Stimulated activated CD4-positive, alpha-beta T cell treated with anti-CD3 and anti-CD28 coated beads, Interleukin-15, amount 100 ng/mL, for 48 hours (primary cell): Measurements from ENCODE around the gene GXYLT1.
"Not testable (repeated sequence)": the region's sequence is repeated elsewhere in the genome, so short reads cannot be mapped to it uniquely, and the experiment has no call there.

ENCODE experiments used
- DNase-seq, 2 donors: peaks; one replicate each; pipeline ENCODE4 v3.0.0-alpha.2; 2020; ENCODE audit warnings: low read depth in 2 of 2

GXYLT1 gene, protein sequence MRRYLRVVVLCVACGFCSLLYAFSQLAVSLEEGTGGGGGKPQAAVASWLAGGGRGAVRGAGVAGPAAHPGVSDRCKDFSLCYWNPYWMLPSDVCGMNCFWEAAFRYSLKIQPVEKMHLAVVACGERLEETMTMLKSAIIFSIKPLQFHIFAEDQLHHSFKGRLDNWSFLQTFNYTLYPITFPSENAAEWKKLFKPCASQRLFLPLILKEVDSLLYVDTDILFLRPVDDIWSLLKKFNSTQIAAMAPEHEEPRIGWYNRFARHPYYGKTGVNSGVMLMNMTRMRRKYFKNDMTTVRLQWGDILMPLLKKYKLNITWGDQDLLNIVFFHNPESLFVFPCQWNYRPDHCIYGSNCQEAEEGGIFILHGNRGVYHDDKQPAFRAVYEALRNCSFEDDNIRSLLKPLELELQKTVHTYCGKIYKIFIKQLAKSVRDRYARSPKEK

DNA sequence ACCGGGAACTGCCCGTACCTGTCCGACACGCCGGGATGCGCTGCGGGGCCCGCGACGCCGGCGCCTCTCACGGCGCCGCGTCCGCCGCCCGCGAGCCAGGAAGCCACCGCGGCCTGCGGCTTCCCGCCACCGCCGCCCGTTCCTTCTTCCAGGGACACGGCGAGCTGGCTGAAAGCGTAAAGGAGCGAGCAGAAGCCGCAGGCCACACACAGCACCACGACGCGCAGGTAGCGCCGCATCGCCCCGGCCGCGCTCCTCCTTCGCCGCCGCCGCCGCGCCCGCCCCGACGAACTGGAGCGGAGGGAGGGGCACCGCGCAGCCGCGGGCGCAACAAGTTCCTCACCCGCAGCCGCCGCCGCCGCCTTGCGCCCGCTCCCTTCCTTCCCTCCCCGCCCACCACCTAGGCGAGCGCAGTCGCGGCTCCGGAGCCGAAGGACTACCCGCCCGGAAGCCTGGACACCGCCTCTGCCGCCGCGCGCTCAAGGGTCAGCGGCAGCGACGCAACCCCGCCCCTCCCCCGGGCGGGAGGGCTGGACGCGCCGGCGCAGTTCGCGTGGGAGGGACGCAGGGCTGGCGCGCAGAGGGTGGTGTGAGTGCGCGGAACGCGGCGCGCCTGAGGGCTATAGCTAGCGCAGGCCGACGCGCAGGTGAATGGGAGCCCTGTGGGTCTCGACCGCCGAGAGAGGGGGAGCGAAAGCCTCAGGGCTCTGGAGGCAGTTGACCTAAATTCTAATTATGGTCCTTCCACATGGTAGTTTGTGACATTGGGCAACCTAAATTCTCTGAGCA lies at the start of gene GXYLT1:
TSS of gene GXYLT1 (minus strand) at position 467 of the 789 bp plus-strand sequence. CDS start at position 239, 228 bp downstream.
- DNase-seq: peak; percentile 58 to 76

DNA sequence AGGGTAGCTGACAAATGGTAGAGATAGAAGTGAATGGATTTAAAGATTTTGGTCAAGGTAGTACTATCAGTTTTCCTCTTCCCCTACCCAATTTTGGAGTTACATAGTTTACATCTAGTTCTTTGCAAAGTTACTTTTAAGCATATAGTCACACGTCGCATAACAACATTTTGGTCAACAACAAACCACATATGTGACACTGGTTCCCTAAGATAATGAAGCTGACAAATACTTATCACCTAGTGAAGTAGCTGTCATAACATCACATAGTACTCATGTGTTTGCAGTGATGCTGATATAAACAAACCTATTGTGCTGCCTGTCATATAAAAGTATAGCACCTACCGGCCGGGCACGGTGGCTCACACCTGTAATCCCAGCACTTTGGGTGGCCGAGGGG lies 48.0 kb upstream of the GXYLT1 start:
- DNase-seq: no peak

DNA sequence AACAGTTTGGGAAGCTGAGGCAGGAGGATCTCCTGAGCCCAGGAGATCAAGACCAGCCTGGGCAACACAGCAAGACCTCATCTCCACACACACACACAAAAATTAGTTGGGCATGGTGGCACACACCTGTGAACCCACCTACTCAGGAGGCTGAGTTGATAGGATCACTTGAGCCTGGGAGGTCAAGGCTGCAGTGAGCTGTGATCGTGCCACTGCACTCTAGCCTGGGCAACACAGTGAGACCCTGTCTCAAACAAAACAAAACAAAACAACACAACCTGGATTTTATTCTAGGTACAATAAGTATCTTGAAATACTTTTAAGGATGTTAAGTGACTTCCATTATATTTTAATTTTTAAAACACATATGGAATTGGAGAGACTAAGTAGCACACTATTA lies 47.6 kb upstream of the GXYLT1 start:
- DNase-seq: no peak

DNA sequence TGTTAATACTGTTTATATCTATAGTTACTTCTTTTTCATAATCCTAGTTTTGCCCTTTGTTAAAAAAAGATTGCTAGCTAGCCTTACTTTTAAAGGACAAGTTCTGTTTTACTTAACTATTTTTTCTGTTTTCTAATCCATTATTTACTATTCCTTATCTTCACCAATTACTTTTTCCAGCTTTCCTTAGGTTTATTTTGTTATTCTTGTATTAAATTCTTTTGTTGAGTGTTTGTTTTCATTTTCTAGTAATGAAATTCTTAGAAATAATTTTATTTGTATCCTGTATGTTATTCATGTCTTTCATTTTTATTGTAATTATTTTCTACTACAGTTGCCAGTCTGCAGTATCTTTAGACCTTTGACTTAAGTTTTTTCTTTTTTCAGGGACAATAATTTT lies 45.7 kb upstream of the GXYLT1 start:
- DNase-seq: no peak

DNA sequence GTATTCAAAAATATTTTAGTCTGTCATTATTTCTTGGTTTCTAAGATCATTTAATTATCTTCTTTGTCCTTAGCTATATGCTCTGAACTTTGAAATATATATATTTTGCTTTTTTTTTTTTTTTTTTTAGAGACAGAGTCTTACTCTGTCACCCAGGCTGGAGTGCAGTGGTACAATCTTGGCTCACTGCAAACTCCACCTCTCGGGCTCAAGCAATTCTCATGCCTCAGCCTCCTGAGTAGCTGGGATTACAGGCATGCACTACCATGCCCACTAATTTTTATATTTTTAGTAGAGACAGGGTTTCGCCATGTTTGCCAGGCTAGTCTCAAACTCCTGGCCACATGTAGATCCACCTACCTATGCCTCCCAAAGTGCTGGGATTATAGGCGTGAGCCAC lies 43.6 kb upstream of the GXYLT1 start:
- DNase-seq: not testable (repeated sequence)

DNA sequence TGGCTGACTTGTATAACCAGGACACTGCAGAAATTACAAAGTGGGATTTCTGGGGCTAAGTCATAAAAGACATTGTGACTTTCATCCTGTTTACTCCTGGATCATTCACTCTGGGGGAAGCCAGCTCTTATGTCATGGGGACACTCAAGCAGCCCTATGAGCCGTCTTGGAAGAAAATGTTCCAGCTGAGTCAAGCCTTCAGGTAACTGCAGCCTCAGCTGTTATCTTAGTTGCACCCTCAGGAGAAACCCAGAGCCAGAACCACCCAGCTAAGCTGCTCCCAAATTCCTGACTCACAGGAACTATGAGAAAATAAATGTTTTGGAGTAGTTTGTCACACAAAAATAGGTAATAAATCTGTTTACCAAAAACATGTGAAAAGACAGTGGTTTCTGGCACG lies 43.1 kb upstream of the GXYLT1 start:
- DNase-seq: no peak

DNA sequence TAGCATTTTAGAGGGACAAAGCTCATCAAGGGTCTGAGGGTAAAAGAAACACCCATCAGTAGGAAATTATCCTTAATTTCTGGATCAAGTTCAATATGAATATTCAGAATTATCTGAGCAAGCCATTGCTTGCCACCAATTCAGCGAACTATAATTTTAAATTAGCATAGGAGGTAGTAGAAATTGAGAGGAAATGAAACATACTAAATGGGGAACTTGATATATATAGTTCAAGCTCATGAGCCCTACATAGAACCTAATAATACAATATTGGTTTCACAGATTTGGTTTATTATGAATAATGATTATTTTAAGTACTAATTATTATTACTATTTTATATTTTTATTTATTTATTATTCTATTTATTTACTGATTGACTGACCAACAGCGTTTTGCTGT lies 42.1 kb upstream of the GXYLT1 start:
- no peak for DNase-seq

DNA sequence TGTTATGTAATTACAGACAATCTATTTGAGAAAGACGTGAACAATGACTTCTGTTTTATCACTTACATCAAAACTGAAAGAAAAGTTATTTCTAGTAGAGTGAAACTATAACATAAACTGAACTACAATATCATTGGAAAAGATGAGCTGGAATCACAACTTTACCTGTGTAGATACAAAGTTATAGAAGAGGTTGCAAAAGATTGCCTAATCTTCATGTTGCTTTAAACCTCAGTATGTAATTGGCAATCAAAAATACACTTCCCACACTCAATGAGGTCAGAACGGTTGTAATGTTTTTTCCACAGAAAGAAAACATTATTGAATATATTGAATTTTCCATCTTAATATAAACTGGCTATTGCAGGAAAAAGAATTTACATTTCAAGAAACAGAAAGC lies 37.7 kb upstream of the GXYLT1 start:
- DNase-seq: no peak

DNA sequence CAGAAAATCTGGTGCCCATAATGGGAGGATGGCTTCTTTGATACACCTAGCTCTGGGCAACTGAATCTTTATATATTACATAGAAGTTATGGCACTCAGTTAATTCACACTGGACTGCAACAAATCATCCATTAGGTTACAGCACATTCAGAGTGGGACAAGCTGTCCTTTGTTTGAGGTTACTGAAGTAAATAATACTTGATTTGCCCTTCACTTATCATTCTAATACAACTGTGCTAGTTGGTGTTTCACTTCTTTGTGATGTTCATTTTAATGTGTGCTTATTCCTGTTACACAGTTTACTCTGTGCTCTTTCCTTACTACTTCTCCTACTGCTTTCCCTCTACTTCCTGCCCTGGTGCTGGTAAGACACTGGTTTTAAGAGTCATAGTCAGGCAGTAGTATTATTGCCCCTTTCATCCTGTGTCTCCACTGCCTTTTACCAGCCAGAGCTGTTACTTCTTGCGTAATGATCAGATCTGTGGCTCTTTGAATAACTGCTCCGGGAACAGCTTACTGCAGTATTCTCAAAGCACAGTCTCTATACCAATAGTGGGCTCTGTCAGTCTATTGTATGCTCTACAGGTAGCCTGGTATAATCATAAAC lies 36.4 kb upstream of the GXYLT1 start:
- no peak for DNase-seq

DNA sequence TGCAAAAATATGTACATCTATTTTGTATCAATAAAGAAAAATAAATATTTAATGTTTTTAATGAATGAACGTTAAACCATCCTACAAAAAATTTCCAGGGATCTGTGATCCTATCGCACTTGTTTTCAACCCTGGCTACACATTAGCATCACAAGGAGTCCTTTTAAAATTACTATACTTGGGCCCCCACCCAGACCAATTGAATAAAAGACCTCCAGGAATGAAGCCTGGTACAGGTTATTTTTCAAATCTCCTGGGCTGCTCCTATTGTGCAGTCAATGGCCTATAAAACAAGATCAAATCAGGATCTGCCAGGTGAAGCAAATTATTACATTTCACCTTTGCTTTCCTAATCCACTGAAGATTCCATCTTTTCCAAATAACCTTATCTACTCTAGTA lies 33.4 kb upstream of the GXYLT1 start:
- no peak for DNase-seq

DNA sequence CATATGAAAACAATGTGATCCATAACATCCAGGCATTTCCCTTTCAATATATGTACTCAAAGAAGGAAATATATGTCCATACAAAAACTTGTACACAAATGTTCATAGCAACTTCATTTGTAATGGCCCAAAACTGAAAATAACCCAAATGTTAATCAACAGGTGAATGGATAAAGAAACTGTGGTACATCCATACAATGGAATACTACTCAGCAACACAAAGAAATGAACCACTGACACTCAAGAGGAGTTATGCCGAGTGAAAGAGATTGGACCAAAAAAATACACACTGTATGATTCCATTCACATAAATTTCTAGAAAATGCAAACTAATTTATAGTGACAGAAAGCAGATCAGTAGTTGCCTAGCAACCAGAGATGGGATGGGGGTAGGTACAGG lies 30.3 kb upstream of the GXYLT1 start:
- DNase-seq: no peak

DNA sequence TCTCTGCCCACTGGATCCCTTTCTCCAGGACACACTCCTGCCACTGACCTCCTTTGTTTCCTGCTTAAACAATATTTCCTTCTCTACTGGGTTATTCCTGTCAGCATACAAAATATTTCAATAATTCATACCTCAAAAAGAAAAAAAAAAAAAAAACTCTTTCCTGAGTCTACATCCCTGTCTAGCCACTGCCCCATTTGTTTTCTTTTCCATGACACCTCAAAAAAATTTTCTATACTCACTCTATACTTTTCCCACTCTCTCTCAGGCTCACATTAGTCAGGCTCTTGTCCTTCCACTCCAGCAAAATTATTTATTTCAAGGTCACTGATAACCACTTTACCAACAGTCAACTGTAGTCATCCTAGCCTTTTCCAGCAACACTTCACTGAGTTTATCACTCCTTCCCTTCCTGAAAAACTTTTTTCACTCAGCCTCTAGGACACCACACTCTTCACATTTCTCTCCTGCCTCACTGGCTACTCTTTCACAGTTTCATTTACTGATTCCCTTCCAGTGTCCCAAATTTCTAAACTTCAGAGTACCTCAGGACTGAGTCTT lies 29.4 kb upstream of the GXYLT1 start:
- DNase-seq: no peak

DNA sequence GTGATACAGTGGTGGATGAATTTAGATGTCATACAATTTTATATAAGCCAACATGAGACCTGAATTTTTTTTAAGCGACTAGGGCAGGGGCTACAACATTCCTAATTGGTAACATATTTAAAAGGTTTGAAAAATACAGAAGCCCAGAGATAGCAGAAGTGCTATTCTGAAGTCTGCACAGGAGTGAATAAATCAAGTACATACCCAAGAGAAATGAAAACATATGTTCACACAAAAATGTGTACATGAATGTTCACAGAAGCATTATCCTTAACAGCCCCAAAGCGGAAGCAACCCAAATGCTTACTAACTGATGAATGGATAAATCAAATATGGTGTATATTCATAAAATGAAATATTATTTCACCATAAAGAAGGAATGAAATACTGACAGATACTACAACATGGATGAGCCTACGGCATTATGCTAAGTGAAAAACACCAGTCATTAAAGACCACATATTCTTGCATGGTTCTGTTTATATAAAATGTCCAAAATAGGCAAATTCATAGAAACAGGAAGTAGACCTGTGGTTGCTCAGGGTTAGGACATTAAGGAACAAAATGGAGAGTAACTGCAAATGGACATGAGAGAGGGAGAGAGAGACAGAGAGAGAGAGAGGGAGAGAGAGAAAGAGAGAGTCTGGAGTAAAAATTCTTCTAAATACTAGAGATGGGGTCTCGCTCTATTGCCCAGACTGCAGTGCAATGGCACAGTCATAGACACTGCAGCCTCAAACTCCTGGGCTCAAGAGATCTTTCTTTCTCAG lies 28.0 kb upstream of the GXYLT1 start:
- no peak for DNase-seq

DNA sequence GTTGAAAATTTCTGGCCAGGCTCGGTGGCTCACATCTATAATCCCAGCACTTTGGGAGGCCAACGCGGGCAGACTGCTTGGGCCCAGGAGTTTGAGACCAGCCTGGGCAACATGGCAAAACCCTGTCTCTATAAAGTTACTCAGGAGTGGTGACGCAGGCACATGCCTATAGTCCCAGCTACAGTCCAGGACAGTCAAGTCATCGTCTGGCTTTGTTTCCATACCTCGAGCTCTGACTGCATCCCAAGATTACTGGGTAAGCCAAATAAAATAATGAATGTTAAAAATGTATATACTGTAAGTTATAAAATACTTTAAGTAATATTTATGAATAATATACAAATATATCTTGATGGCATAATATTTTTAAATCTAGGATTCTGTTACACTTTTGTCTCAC lies 23.0 kb upstream of the GXYLT1 start:
- DNase-seq: no peak

DNA sequence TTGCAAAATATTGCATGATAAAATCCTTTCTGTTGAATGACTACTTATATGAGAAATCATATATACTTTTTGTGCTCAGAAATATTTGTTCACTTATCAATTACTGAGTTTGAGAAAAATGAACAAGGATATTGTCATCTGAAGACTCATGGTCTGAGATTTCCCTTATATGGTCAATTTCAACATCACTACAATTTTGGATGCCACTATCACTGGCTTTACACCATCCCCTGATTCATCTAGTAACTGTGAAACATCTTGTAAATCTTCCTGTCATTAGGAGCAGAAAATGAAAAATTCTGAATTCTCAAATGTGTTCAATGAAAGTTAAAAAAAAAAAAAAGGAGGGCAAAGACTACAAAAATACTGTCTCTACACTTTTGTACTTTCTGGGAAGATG lies 21.8 kb upstream of the GXYLT1 start:
- DNase-seq: no peak

DNA sequence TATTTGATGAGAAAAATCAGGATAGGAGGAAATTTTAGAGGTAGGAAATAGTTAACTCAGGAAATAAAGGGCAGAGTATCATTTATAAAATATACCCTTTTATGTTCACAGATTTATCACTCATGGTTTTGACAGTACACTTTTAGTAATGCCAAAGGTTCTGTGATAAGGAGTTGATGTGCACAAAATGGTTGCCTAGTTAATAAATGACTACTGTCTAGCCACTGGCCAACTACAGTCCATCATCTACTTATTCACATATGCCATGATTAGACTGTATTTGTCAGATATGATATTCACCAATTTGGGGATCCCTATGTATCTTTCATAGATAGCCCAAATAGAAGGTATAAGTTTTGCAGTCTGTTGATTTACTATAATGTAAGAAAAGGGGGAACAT lies 19.2 kb upstream of the GXYLT1 start:
- DNase-seq: no peak

DNA sequence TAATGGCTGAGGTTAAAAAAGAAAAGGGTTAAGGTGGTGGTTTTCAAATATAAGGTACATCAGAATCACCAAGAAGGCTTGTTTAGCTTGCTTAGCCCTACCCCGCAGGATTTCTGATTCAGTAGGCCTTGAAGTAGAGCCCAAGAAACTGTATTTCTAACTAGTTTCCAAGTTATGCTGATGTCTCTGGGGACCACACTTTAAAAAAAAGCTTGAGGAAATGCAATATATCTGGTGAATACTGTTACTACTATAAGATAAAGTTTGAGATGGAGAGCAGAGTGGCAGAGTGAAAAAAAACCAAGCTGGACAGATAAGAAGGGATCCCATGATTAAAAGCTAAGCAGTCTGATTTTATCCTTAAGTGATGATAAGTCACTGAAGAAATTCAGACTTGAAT lies 18.3 kb upstream of the GXYLT1 start:
- no peak for DNase-seq

DNA sequence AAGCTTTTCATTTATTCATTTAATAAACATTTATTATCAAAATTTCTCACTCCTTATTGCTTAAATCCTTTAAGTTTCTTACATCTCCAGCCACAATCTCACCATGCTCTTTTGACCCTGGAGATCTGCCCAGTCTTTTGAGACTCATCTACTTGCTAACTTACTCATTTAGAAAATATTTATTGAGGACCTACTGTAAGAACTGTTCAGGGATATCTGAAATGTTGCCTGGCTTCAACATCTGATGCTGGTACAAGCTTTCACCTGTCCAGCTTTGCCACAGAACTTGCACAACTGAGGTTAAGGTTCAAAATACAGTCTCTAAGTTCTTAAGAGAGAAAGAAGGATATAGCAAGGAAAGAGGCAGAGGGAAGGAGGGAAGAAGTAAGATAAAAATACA lies 17.5 kb upstream of the GXYLT1 start:
- DNase-seq: no peak

DNA sequence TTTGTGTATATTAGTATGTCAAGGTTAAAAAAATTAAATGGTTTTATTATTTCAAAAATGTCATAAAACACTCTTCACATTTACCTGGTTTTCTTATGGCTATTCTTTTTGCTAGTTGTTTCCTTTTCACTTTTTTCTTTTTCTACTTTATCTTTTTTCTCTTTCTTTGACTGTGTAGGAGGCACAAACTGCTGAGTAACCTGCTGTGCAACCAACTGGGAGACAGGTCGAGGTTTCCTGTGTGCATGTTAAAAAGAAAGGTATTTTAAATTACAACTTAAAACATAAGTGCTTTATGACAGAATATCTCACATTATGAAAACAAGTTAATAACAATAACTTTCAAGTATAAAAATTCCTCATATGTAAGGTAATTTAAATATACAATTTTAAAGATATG lies 16.9 kb upstream of the GXYLT1 start:
- no peak for DNase-seq

DNA sequence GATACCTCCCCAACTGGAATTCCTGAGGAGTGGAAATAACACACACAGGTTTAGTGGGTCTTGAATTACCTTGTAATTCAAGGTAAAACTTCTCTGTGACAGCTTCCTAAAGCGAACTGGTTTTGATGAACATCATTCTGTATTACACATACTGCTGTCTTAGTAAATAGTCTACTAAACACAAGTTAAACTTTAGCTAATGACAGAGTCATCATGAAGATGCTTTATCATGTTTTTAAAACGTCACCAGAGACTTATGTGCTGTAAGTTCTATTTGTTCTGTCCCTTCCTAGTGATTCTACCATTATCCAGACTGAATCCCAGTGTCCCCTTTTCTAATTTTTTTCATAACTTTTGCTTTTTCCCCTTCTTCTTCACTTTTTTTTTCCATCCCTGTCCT lies 11.6 kb upstream of the GXYLT1 start:
- no peak for DNase-seq

DNA sequence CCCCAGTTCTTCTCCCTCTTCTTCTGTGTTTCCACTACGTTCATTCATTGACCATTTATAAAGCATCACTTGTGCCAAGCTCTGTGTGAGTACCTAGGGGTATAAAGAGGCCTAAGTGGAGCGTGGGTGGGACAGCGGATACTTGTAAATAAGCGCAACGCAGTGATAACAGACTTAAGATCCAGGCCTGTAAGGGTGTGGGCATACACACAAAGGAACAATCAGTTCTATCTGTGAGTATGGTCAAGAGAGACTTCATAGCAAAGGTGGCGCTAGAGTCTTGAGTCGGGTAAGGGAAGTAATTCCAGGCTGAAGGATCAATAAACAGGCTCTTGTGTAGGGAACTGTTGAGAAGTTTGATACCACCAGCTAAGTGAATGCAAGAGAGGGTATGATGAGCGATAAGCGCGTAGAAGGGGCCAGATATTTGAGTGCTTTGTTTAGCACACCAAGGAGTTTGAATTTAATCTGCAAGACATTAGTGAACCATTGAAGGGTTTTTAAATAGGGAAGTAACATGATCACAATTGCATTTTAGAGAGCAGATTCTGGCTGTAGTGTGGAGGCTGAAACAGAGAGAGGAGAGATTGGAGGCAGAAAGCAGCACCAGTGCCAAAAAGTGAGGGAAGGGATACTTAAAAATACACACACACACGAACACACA lies 1.0 kb upstream of the GXYLT1 start:
- DNase-seq: no peak
